Glomerular endothelial cell (primary cell): ENCODE results near the gene ITGAL. TPM values are rescaled to one million over a fixed set of nuclear protein-coding genes. Genes with fewer than 3 reads are reported as not detected.
"Not testable (repeated sequence)": the region's sequence is repeated elsewhere in the genome, so short reads cannot be mapped to it uniquely, and the experiment has no call there.

Experiments used
- DNase-seq: peaks from one replicate; pipeline ENCODE4 v3.0.0-alpha.2; 2011; ENCODE audit warnings: low read depth, low spot score; ENCODE audit errors: extremely low read depth
- total RNA-seq: library from RNA; depleted of rRNA; stranded (reverse); fragments of >200 nt; gene quantifications from 2 replicates; pipeline ENCODE4 v1.2.3, GENCODE V29; 2015

The ITGAL gene
- total RNA-seq, 1 donor from 2014 or later, result not detected

- no peak for DNase-seq
Measured at GRCh38 chr16:30524575-30525568, 52.3 kb downstream of the ITGAL start.

GRCh38 chr16:30525844-30526136 is 53.2 kb downstream of the ITGAL start:
- DNase-seq, result no peak

- no peak for DNase-seq
Measured at GRCh38 chr16:30526137-30526822, 53.7 kb downstream of the ITGAL start, which contains the start of gene ZNF768. Gene ZNF768, minus strand, starts transcription at chr16:30526566. Its CDS starts 153 bp downstream, at chr16:30526413.

- no peak for DNase-seq
Measured at GRCh38 chr16:30526823-30527634, 54.5 kb downstream of the ITGAL start.

- DNase-seq, result no peak
Measured at GRCh38 chr16:30527635-30528178, 55.2 kb downstream of the ITGAL start.

GRCh38 chr16:30528799-30529457 is 56.4 kb downstream of the ITGAL start:
- DNase-seq, result no peak

GRCh38 chr16:30530163-30531037 is 57.9 kb downstream of the ITGAL start:
- DNase-seq, result no peak

- no peak for DNase-seq
Measured at GRCh38 chr16:30532285-30533145, 60.0 kb downstream of the ITGAL start.

- no peak for DNase-seq
Measured at GRCh38 chr16:30533146-30533522, 60.6 kb downstream of the ITGAL start.

GRCh38 chr16:30533748-30534367 is 61.3 kb downstream of the ITGAL start:
- DNase-seq, result no peak

- no peak for DNase-seq
Measured at GRCh38 chr16:30534368-30535105, 62.0 kb downstream of the ITGAL start, which contains the start of gene ZNF747. Gene ZNF747, minus strand, starts transcription at chr16:30534858. Its CDS starts 179 bp downstream, at chr16:30534679.

- no peak for DNase-seq
Measured at GRCh38 chr16:30535106-30535776, 62.7 kb downstream of the ITGAL start.

- no peak for DNase-seq
Measured at GRCh38 chr16:30535777-30536190, 63.2 kb downstream of the ITGAL start.

- DNase-seq, result not testable (repeated sequence)
Measured at GRCh38 chr16:30536391-30537024, 64.0 kb downstream of the ITGAL start.

GRCh38 chr16:30539000-30539964 is 66.7 kb downstream of the ITGAL start:
- no peak for DNase-seq
